Fibroblast of lung (primary cell): ENCODE results near the gene MESD.

ENCODE experiments used
- EZH2 ChIP-seq: IDR thresholded peaks from 2 replicates; pipeline ENCODE4 v1.5.1; 2012; ENCODE audit warnings: low read length, control low read depth, mild to moderate bottlenecking; ENCODE audit errors: missing control alignments
- TF ChIP-seq, protein P1 (sequence below), 2 donors: IDR thresholded peaks in 1 of 2; conservative IDR thresholded peaks in 1 of 2; 1 replicate in 1 of 2; 2 replicates in 1 of 2; pipeline ENCODE4 v1.5.1; 2011 to 2012; ENCODE audit warnings: low read length in 2 of 2, control low read depth in 1 of 2, inconsistent platforms in 1 of 2, low read depth in 1 of 2, mild to moderate bottlenecking in 1 of 2

DNA sequence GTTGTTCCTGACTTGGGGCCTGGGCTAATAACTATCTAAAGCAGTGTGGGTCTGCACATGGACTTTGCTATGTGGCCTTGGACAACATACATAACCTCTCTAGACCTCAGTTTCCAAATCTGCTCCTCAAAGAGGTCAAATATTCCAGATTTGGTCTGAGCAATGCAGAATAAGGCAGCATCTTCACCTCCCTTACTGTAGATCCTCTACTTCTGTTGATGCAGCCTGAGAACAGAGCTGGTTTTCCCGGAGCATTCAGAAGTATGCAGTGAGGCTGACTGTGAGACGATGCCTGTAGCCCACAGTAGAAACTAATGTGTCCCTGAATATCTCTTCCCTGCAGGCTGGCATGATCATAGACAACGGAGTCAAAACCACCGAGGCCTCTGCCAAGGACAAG is 65.3 kb downstream of the MESD start:
- TF ChIP-seq, protein P1, sequence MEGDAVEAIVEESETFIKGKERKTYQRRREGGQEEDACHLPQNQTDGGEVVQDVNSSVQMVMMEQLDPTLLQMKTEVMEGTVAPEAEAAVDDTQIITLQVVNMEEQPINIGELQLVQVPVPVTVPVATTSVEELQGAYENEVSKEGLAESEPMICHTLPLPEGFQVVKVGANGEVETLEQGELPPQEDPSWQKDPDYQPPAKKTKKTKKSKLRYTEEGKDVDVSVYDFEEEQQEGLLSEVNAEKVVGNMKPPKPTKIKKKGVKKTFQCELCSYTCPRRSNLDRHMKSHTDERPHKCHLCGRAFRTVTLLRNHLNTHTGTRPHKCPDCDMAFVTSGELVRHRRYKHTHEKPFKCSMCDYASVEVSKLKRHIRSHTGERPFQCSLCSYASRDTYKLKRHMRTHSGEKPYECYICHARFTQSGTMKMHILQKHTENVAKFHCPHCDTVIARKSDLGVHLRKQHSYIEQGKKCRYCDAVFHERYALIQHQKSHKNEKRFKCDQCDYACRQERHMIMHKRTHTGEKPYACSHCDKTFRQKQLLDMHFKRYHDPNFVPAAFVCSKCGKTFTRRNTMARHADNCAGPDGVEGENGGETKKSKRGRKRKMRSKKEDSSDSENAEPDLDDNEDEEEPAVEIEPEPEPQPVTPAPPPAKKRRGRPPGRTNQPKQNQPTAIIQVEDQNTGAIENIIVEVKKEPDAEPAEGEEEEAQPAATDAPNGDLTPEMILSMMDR (conservative IDR thresholded peaks at IDR 0.05 in 1 of 2, IDR thresholded peaks at IDR 0.05 in 1 of 2; ENCODE audit: low read depth in 1 of 2, low read length in 2 of 2), result no peak
- TF ChIP-seq EZH2, result no peak
